HK-2 (cell line): Measurements from ENCODE around the gene LRRC1.

Experiments used
- DNase-seq: peaks from one replicate; pipeline ENCODE4 v3.0.0-alpha.2; 2018; ENCODE audit not compliant: unreplicated experiment

Gene LRRC1

GRCh38 chr6:53815381-53816119, 20.7 kb downstream of the LRRC1 start:
- no peak for DNase-seq

- DNase-seq = no peak
Measured at GRCh38 chr6:53818858-53819609, 24.2 kb downstream of the LRRC1 start.

GRCh38 chr6:53822401-53823125, 27.8 kb downstream of the LRRC1 start:
- DNase-seq = no peak

GRCh38 chr6:53824714-53825113, 29.9 kb downstream of the LRRC1 start:
- DNase-seq = no peak

GRCh38 chr6:53825532-53826321, 30.9 kb downstream of the LRRC1 start:
- no peak for DNase-seq

- DNase-seq = no peak
Measured at GRCh38 chr6:53827531-53827930, 32.7 kb downstream of the LRRC1 start.

GRCh38 chr6:53828215-53828614, 33.4 kb downstream of the LRRC1 start:
- no peak for DNase-seq

GRCh38 chr6:53828966-53829697, 34.3 kb downstream of the LRRC1 start:
- no peak for DNase-seq

- no peak for DNase-seq
Measured at GRCh38 chr6:53829698-53830221, 35.0 kb downstream of the LRRC1 start.

GRCh38 chr6:53830366-53830765, 35.6 kb downstream of the LRRC1 start:
- DNase-seq = no peak

- no peak for DNase-seq
Measured at GRCh38 chr6:53831081-53831869, 36.5 kb downstream of the LRRC1 start.

- no peak for DNase-seq
Measured at GRCh38 chr6:53831936-53832660, 37.3 kb downstream of the LRRC1 start.

- no peak for DNase-seq
Measured at GRCh38 chr6:53833155-53833554, 38.4 kb downstream of the LRRC1 start.

GRCh38 chr6:53834132-53834531, 39.3 kb downstream of the LRRC1 start:
- no peak for DNase-seq

- no peak for DNase-seq
Measured at GRCh38 chr6:53837865-53838769, 43.3 kb downstream of the LRRC1 start.

- no peak for DNase-seq
Measured at GRCh38 chr6:53840027-53840426, 45.2 kb downstream of the LRRC1 start.

- no peak for DNase-seq
Measured at GRCh38 chr6:53845280-53846195, 50.7 kb downstream of the LRRC1 start.
